Measurements from ENCODE around the gene CENPH.
"Not testable (repeated sequence)": the region's sequence is repeated elsewhere in the genome, so short reads cannot be mapped to it uniquely, and the experiment has no call there.

Gene CENPH

GRCh38 chr5:69237877-69238276, 48.5 kb downstream of the CENPH start:
- no peak overlapping the region for H3K4me3 ChIP-seq (ENCODE audit: low read length)
- no peak for DNase-seq (ENCODE audit: low read depth)
- TF ChIP-seq CTCF (IDR thresholded peaks at IDR 0.05; ENCODE audit: insufficient read depth, low read depth, low read length, missing control alignments) = no peak

GRCh38 chr5:69238760-69239251, 49.4 kb downstream of the CENPH start:
- DNase-seq (ENCODE audit: low read depth) = peak; percentile 86
- no peak for TF ChIP-seq CTCF (IDR thresholded peaks at IDR 0.05; ENCODE audit: insufficient read depth, low read depth, low read length, missing control alignments)
- no peak overlapping the region for H3K4me3 ChIP-seq (ENCODE audit: low read length)

- peak; percentile 28 for DNase-seq (ENCODE audit: low read depth)
- no peak for TF ChIP-seq CTCF (IDR thresholded peaks at IDR 0.05; ENCODE audit: insufficient read depth, low read depth, low read length, missing control alignments)
- H3K4me3 ChIP-seq (ENCODE audit: low read length) = no peak overlapping the region
Measured at GRCh38 chr5:69242215-69242927, 53.0 kb downstream of the CENPH start.

GRCh38 chr5:69245031-69245430, 55.6 kb downstream of the CENPH start:
- no peak for TF ChIP-seq CTCF (IDR thresholded peaks at IDR 0.05; ENCODE audit: insufficient read depth, low read depth, low read length, missing control alignments)
- DNase-seq (ENCODE audit: low read depth) = no peak
- no peak overlapping the region for H3K4me3 ChIP-seq (ENCODE audit: low read length)

- no peak for DNase-seq (ENCODE audit: low read depth)
- no peak for TF ChIP-seq CTCF (IDR thresholded peaks at IDR 0.05; ENCODE audit: insufficient read depth, low read depth, low read length, missing control alignments)
- no peak overlapping the region for H3K4me3 ChIP-seq (ENCODE audit: low read length)
Measured at GRCh38 chr5:69248019-69248418, 58.6 kb downstream of the CENPH start.

GRCh38 chr5:69250593-69250992, 61.2 kb downstream of the CENPH start:
- no peak overlapping the region for H3K4me3 ChIP-seq (ENCODE audit: low read length)
- DNase-seq (ENCODE audit: low read depth) = no peak
- no peak for TF ChIP-seq CTCF (IDR thresholded peaks at IDR 0.05; ENCODE audit: insufficient read depth, low read depth, low read length, missing control alignments)

GRCh38 chr5:69252437-69252836, 63.1 kb downstream of the CENPH start:
- TF ChIP-seq CTCF (IDR thresholded peaks at IDR 0.05; ENCODE audit: insufficient read depth, low read depth, low read length, missing control alignments) = no peak
- no peak for DNase-seq (ENCODE audit: low read depth)
- no peak overlapping the region for H3K4me3 ChIP-seq (ENCODE audit: low read length)

- DNase-seq (ENCODE audit: low read depth) = peak; percentile 35
- not testable (repeated sequence) for H3K4me3 ChIP-seq (ENCODE audit: low read length)
Measured at GRCh38 chr5:69255940-69256339, 66.6 kb downstream of the CENPH start.

Data from epithelial cell of esophagus (primary cell).